GM18868 (cell line): ENCODE data around the gene GMPPB.

Source experiments
- ATAC-seq: cut with Tn5 transposase; IDR thresholded peaks from one replicate; pipeline ENCODE4 v1.9.1; 2021; ENCODE audit warnings: mild to moderate bottlenecking, moderate library complexity; ENCODE audit not compliant: unreplicated experiment

The GMPPB gene

DNA sequence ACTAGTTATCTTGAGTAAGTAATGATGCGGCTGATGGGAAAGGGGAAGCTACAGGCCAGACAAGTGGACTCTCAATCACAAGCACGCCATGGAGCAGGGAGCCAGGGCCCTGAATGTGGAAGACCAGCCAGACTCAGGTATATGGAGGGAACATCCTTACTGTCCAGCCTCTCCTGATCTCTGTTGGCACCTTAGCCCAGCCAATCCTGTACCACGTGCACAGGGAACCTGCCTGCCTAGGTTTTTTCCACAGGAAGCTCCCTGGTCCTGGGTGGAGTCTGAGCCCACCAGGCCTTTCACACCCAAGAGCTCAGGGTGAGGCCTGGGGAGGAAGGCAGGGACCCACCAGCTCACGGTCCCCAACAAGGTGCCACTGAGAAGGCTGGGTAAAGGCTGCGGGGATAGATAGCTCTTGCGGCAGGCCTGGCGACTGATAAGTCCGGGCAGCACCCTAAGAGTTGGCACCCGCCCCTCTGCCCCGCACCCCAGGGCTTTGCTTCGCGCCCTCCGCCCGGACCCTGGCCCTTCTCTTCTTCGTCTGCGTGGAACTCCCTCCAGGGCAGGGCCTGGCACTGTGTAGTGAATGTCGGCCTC is 50.5 kb downstream of the GMPPB start:
- no peak for ATAC-seq

DNA sequence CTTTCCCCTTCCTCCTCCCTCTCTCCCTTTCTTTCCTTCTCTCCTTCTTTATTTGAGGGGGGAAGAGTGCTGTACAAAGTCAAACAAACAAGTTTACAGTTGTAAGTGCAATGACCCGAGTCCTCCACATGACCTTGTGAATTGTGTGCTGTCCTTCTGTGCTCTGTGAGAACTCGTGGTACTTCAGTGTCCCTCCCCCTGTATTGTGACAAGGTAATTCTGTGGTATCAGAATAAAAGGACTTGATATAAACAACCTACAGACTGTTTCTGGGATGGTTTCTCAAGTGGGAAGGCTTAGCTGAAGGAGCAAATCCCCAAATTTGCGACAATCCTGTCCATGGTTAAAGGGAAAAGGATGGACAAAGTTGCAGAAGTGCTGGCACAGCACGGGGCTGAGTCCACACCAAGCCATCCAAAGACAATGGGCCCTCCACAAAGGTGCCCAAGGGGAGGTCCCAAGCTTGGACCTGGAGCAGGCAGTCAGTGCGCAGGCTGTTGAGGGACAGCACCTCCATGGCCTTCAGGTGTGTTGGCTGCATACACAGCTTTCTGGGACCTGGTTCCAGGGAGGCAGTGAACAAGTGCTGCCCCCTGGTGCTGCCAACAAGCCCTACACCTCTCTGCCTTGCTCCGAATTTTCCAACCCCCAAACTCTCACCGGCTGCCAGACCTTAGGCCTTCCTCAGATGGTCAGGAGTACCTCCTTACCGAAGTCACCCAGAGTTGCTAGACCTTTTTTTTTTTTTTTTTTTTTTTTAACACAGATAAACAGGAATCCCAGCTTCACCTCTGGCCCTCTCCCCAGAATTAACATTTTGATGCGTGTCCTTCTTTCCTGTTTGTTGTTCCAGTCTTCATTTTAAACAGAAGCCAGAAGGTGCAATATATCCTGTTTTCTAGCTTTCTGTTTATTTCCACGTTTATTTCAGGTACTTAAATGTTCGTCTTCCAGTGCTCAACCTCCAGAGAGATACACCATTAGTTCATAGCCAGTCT is 52.2 kb downstream of the GMPPB start:
- no peak for ATAC-seq

DNA sequence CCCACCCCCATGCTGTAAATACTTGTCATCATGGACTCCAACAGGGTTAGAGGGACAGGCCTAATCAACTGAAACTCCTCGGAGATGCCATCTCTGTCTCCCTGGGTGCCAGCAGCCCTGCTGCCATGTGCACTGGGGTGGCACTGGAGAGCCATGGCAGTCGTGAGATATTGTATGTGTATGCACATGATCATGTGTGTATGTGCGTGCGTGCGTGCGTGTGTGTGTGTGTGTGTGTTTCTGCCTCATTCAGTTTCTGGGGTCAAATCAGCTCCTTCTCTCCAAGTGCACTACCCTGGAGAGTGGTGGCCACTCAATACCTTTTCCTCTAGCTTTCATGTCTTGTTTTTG is 52.8 kb downstream of the GMPPB start:
- ATAC-seq: no peak
